Fibroblast of skin of back (primary cell): ENCODE data around the gene RIPOR2.
A peak's percentile ranks its signal among the peaks of the same experiment; 100 is the strongest.

ENCODE experiments used
- DNase-seq: peaks from one replicate; pipeline ENCODE4 v3.0.0-alpha.2; 2013

Gene RIPOR2

GRCh38 chr6:24874776-24875533, 60.8 kb downstream of the RIPOR2 start:
- no peak for DNase-seq

GRCh38 chr6:24874128-24874527, 61.6 kb downstream of the RIPOR2 start:
- DNase-seq = no peak

GRCh38 chr6:24872779-24873178, 63.0 kb downstream of the RIPOR2 start:
- no peak for DNase-seq

- no peak for DNase-seq
Observed at GRCh38 chr6:24868765-24869164, 67.0 kb downstream of the RIPOR2 start.

- DNase-seq = no peak
Observed at GRCh38 chr6:24867104-24867703, 68.6 kb downstream of the RIPOR2 start.

- DNase-seq = no peak
Observed at GRCh38 chr6:24865161-24865560, 70.6 kb downstream of the RIPOR2 start.

- peak; percentile 44 for DNase-seq
Observed at GRCh38 chr6:24864343-24864742, 71.4 kb downstream of the RIPOR2 start.

- DNase-seq = no peak
Observed at GRCh38 chr6:24861934-24862333, 73.8 kb downstream of the RIPOR2 start.

- no peak for DNase-seq
Observed at GRCh38 chr6:24859608-24860200, 76.1 kb downstream of the RIPOR2 start.

- no peak for DNase-seq
Observed at GRCh38 chr6:24859132-24859531, 76.6 kb downstream of the RIPOR2 start.

- DNase-seq = no peak
Observed at GRCh38 chr6:24858177-24858653, 77.5 kb downstream of the RIPOR2 start.

- DNase-seq = no peak
Observed at GRCh38 chr6:24856901-24857670, 78.7 kb downstream of the RIPOR2 start.

GRCh38 chr6:24856246-24856599, 79.5 kb downstream of the RIPOR2 start:
- DNase-seq = no peak

GRCh38 chr6:24855395-24856245, 80.1 kb downstream of the RIPOR2 start:
- peak; percentile 68 for DNase-seq

- DNase-seq = no peak
Observed at GRCh38 chr6:24854077-24854666, 81.6 kb downstream of the RIPOR2 start.

- DNase-seq = no peak
Observed at GRCh38 chr6:24851086-24851485, 84.7 kb downstream of the RIPOR2 start.

GRCh38 chr6:24849713-24850112, 86.0 kb downstream of the RIPOR2 start:
- DNase-seq = no peak

GRCh38 chr6:24848461-24848860, 87.3 kb downstream of the RIPOR2 start:
- no peak for DNase-seq

GRCh38 chr6:24847402-24847801, 88.4 kb downstream of the RIPOR2 start:
- no peak for DNase-seq

GRCh38 chr6:24845578-24845977, 90.2 kb downstream of the RIPOR2 start:
- DNase-seq = no peak

- DNase-seq = no peak
Observed at GRCh38 chr6:24844903-24845302, 90.9 kb downstream of the RIPOR2 start.

- no peak for DNase-seq
Observed at GRCh38 chr6:24844061-24844460, 91.7 kb downstream of the RIPOR2 start.
